Testis (tissue), 2 donors: ENCODE data around the gene LIF.

Experiments
- CTCF ChIP-seq, 3 experiments: fragments of 450-650 bp in 2 of 3; fragments of 200-600 bp in 1 of 3; sonication (generic) in 1 of 3; IDR thresholded peaks; one replicate each; pipeline ENCODE4 v1.5.1; 2016 to 2019; ENCODE audit warnings: antibody characterized with exemption in 3 of 3, mild to moderate bottlenecking in 2 of 3, moderate library complexity in 1 of 3
- POLR2A ChIP-seq: fragments of 450-650 bp; IDR thresholded peaks from one replicate; pipeline ENCODE4 v1.6.1; 2017; ENCODE audit warnings: antibody characterized with exemption, mild to moderate bottlenecking, moderate library complexity

- TF ChIP-seq CTCF (IDR thresholded peaks at IDR 0.05) (no peak), POLR2A (no peak)
Measured at GRCh38 chr22:30202531-30203006, 44.0 kb downstream of the LIF start.
